Karpas-422 (cell line): ENCODE results near the gene HYAL3. TPM values are rescaled to one million over a fixed set of nuclear protein-coding genes. Genes with fewer than 3 reads are reported as not detected.
"Not testable (repeated sequence)": the region's sequence is repeated elsewhere in the genome, so short reads cannot be mapped to it uniquely, and the experiment has no call there.

ENCODE experiments used
- DNase-seq: peaks from one replicate; pipeline ENCODE4 v3.0.0-alpha.2; 2015
- H2AFZ ChIP-seq: fragments of 200-600 bp; sonication (generic); 2 replicates; pipeline ENCODE4 v1.6.1; 2014; ENCODE audit warnings: antibody characterized with exemption, low read length, mixed read lengths
- H3K27ac ChIP-seq: fragments of 200-600 bp; sonication (generic); 2 replicates; pipeline ENCODE4 v1.5.1; 2014; ENCODE audit warnings: mild to moderate bottlenecking, low read length, moderate library complexity
- H3K27me3 ChIP-seq: fragments of 200-600 bp; sonication (generic); 2 replicates; pipeline ENCODE4 v1.6.1; 2014; ENCODE audit warnings: low read length, mixed read lengths
- H3K36me3 ChIP-seq: fragments of 200-600 bp; sonication (generic); 2 replicates; pipeline ENCODE4 v1.6.1; 2014; ENCODE audit warnings: low read length, mixed read lengths; ENCODE audit not compliant: insufficient read depth
- H3K4me1 ChIP-seq: fragments of 200-600 bp; sonication (generic); 2 replicates; pipeline ENCODE4 v1.6.1; 2014; ENCODE audit warnings: mild to moderate bottlenecking, low read length, mixed read lengths
- H3K4me2 ChIP-seq: fragments of 200-600 bp; sonication (generic); 2 replicates; pipeline ENCODE4 v1.6.1; 2014; ENCODE audit warnings: low read length, low read depth, mild to moderate bottlenecking; ENCODE audit not compliant: poor library complexity, severe bottlenecking
- H3K4me3 ChIP-seq: fragments of 200-600 bp; sonication (generic); 2 replicates; pipeline ENCODE4 v1.5.1; 2014; ENCODE audit warnings: mild to moderate bottlenecking, antibody characterized with exemption, low read length, mixed read lengths
- H3K79me2 ChIP-seq: fragments of 200-600 bp; sonication (generic); 2 replicates; pipeline ENCODE4 v1.6.1; 2014; ENCODE audit warnings: mild to moderate bottlenecking, low read length, mixed read lengths
- H3K9ac ChIP-seq: fragments of 200-600 bp; sonication (generic); 2 replicates; pipeline ENCODE4 v1.6.0; 2014; ENCODE audit warnings: low read length
- H3K9me2 ChIP-seq: fragments of 200-600 bp; sonication (generic), shearing (Covaris generic); replicated peaks from 2 replicates; pipeline ENCODE4 v1.6.0; 2014; ENCODE audit warnings: mild to moderate bottlenecking, low read length, moderate library complexity; ENCODE audit not compliant: insufficient read depth
- H3K9me3 ChIP-seq: fragments of 300-700, 200-600 bp; sonication (generic); 2 replicates; pipeline ENCODE4 v1.6.1; 2014; ENCODE audit warnings: low read length, mixed read lengths
- H4K20me1 ChIP-seq: fragments of 200-600 bp; sonication (generic); 2 replicates; pipeline ENCODE4 v1.6.1; 2014; ENCODE audit warnings: mild to moderate bottlenecking, antibody characterized with exemption, low read length, low read depth; ENCODE audit not compliant: insufficient read depth
- total RNA-seq: library from RNA; depleted of rRNA; stranded (reverse); fragments of >200 nt; shearing (Covaris generic); gene quantifications from 2 replicates; pipeline ENCODE4 v1.2.3, GENCODE V29; 2014; ENCODE audit warnings: low replicate concordance

HYAL3 gene
- total RNA-seq, 1 experiment from 2014 or later, result 9.3 TPM

- Histone ChIP-seq H3K9me3 (no peaks in the 10 kb centered on the region), H2AFZ (no peak overlapping the region), H4K20me1 (no peaks in the 10 kb centered on the region), H3K9me2 (no peaks in the 10 kb centered on the region), H3K36me3 (no peaks in the 10 kb centered on the region), H3K27me3 (no peaks in the 10 kb centered on the region), H3K9ac (no peak overlapping the region), H3K27ac (no peak overlapping the region), H3K4me1 (peaks cover 3% of the 10 kb centered on the region), H3K4me2 (no peak overlapping the region), H3K4me3 (no peak overlapping the region), H3K79me2 (no peaks in the 10 kb centered on the region)
- no peak for DNase-seq
These were observed 23.0 kb downstream of the HYAL3 start for GRCh38 chr3:50275996-50276761.

GRCh38 chr3:50275141-50275995, 23.8 kb downstream of the HYAL3 start:
- H3K27ac ChIP-seq, result no peak overlapping the region
- H3K4me3 ChIP-seq, result no peak overlapping the region
- H3K9me3 ChIP-seq, result no peaks in the 10 kb centered on the region
- H3K27me3 ChIP-seq, result no peaks in the 10 kb centered on the region
- H4K20me1 ChIP-seq, result no peaks in the 10 kb centered on the region
- H3K9me2 ChIP-seq, result no peaks in the 10 kb centered on the region
- H3K4me2 ChIP-seq, result no peak overlapping the region
- H3K36me3 ChIP-seq, result no peaks in the 10 kb centered on the region
- no peak overlapping the region for H2AFZ ChIP-seq
- no peaks in the 10 kb centered on the region for H3K79me2 ChIP-seq
- H3K4me1 ChIP-seq, result peaks cover 3% of the 10 kb centered on the region
- no peak for DNase-seq
- no peak overlapping the region for H3K9ac ChIP-seq

GRCh38 chr3:50274371-50275104, 24.7 kb downstream of the HYAL3 start:
- H3K9me2 ChIP-seq, result no peaks in the 10 kb centered on the region
- no peak overlapping the region for H3K9ac ChIP-seq
- H3K27me3 ChIP-seq, result no peaks in the 10 kb centered on the region
- H3K79me2 ChIP-seq, result no peaks in the 10 kb centered on the region
- no peaks in the 10 kb centered on the region for H4K20me1 ChIP-seq
- no peak overlapping the region for H3K4me2 ChIP-seq
- H3K9me3 ChIP-seq, result no peaks in the 10 kb centered on the region
- no peak overlapping the region for H2AFZ ChIP-seq
- peak; percentile 93 for DNase-seq
- H3K36me3 ChIP-seq, result no peaks in the 10 kb centered on the region
- H3K4me3 ChIP-seq, result no peak overlapping the region
- H3K4me1 ChIP-seq, result peaks cover 3% of the 10 kb centered on the region
- H3K27ac ChIP-seq, result no peak overlapping the region

DNA sequence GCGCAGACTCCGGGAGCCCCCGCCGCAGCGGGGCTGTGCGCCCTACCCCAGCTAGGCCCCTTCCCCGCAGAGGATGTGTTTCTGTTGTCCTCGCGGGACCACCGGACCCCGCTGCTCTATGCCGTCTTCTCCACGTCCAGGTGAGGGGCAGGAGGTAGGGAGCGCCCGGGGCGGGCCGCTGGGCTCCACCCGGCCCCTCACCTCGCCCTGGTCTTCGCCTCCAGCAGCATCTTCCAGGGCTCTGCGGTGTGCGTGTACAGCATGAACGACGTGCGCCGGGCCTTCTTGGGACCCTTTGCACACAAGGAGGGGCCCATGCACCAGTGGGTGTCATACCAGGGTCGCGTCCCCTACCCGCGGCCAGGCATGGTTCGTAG, 25.5 kb downstream of the HYAL3 start:
- H3K9me2 ChIP-seq, result no peaks in the 10 kb centered on the region
- H3K36me3 ChIP-seq, result no peaks in the 10 kb centered on the region
- no peak overlapping the region for H2AFZ ChIP-seq
- H4K20me1 ChIP-seq, result no peaks in the 10 kb centered on the region
- H3K9me3 ChIP-seq, result no peaks in the 10 kb centered on the region
- H3K27ac ChIP-seq, result no peak overlapping the region
- H3K9ac ChIP-seq, result no peak overlapping the region
- H3K4me1 ChIP-seq, result peaks cover 3% of the 10 kb centered on the region
- no peaks in the 10 kb centered on the region for H3K27me3 ChIP-seq
- no peak for DNase-seq
- no peaks in the 10 kb centered on the region for H3K79me2 ChIP-seq
- H3K4me2 ChIP-seq, result no peak overlapping the region
- H3K4me3 ChIP-seq, result no peak overlapping the region

GRCh38 chr3:50272911-50273688, 26.1 kb downstream of the HYAL3 start:
- no peak overlapping the region; the same call in 1 of the 2 replicates for H3K4me3 ChIP-seq
- no peak overlapping the region for H2AFZ ChIP-seq
- H3K79me2 ChIP-seq, result no peaks in the 10 kb centered on the region
- H3K27ac ChIP-seq, result no peak overlapping the region
- H3K27me3 ChIP-seq, result no peaks in the 10 kb centered on the region
- no peaks in the 10 kb centered on the region for H3K9me3 ChIP-seq
- peaks cover 3% of the 10 kb centered on the region for H3K4me1 ChIP-seq
- peak overlapping the region; percentile 55 for H3K4me2 ChIP-seq
- DNase-seq, result peak; percentile 95
- H3K36me3 ChIP-seq, result no peaks in the 10 kb centered on the region
- no peak overlapping the region for H3K9ac ChIP-seq
- H3K9me2 ChIP-seq, result no peaks in the 10 kb centered on the region
- H4K20me1 ChIP-seq, result no peaks in the 10 kb centered on the region

- H3K36me3 ChIP-seq, H3K4me1 ChIP-seq, H3K4me3 ChIP-seq, H3K9ac ChIP-seq, H3K27ac ChIP-seq, H3K27me3 ChIP-seq, H3K79me2 ChIP-seq, H4K20me1 ChIP-seq, DNase-seq, H3K9me3 ChIP-seq, H2AFZ ChIP-seq, H3K9me2 ChIP-seq: not testable (repeated sequence)
- peak overlapping the region; percentile 55 for H3K4me2 ChIP-seq
These were observed 26.7 kb downstream of the HYAL3 start for GRCh38 chr3:50272538-50272910.

- no peak overlapping the region for H3K4me2 ChIP-seq
- H3K9me3 ChIP-seq, result no peaks in the 10 kb centered on the region
- no peaks in the 10 kb centered on the region for H3K27me3 ChIP-seq
- no peak for DNase-seq
- H3K79me2 ChIP-seq, result no peaks in the 10 kb centered on the region
- H3K27ac ChIP-seq, result no peak overlapping the region
- H3K9me2 ChIP-seq, result no peaks in the 10 kb centered on the region
- no peak overlapping the region for H3K9ac ChIP-seq
- H3K36me3 ChIP-seq, result no peaks in the 10 kb centered on the region
- H3K4me1 ChIP-seq, result peaks cover 3% of the 10 kb centered on the region
- H3K4me3 ChIP-seq, result no peak overlapping the region
- no peak overlapping the region for H2AFZ ChIP-seq
- no peaks in the 10 kb centered on the region for H4K20me1 ChIP-seq
These were observed 27.8 kb downstream of the HYAL3 start for GRCh38 chr3:50271314-50271936.
